Aorta (tissue), 5 donors: ENCODE measurements around the gene PRR15L. TPM values are rescaled to one million over a fixed set of nuclear protein-coding genes. Genes with fewer than 3 reads are reported as not detected.
"Not testable (repeated sequence)": the region's sequence is repeated elsewhere in the genome, so short reads cannot be mapped to it uniquely, and the experiment has no call there.

Experiments used
- ATAC-seq: fragments of 200-7000 bp; cut with Tn5 transposase; one replicate; pipeline ENCODE4 v1.9.1; 2022; ENCODE audit warnings: moderate library complexity; ENCODE audit not compliant: low FRiP score
- DNase-seq, 2 donors: peaks; one replicate each; pipeline ENCODE4 v3.0.0-alpha.2; 2020
- H3K27ac ChIP-seq, 2 donors: one replicate each; pipeline ENCODE4 v1.5.1; 2013; ENCODE audit warnings: low read length in 2 of 2, mild to moderate bottlenecking in 2 of 2, moderate library complexity in 2 of 2, control low read depth in 1 of 2, inconsistent platforms in 1 of 2, low read depth in 1 of 2
- H3K27me3 ChIP-seq, 2 donors: one replicate each; pipeline ENCODE4 v1.6.1; 2013; ENCODE audit warnings: control low read depth in 1 of 2, low read length in 1 of 2, mild to moderate bottlenecking in 1 of 2, moderate library complexity in 1 of 2; ENCODE audit not compliant: insufficient read depth in 2 of 2, control insufficient read depth in 1 of 2
- H3K36me3 ChIP-seq, 2 donors: one replicate each; pipeline ENCODE4 v1.6.1; 2013; ENCODE audit warnings: control low read depth in 1 of 2, low read length in 1 of 2, mild to moderate bottlenecking in 1 of 2; ENCODE audit not compliant: insufficient read depth in 2 of 2, control insufficient read depth in 1 of 2
- H3K4me1 ChIP-seq, 2 donors: one replicate each; pipeline ENCODE4 v1.6.1; 2013; ENCODE audit warnings: low read length in 2 of 2, control low read depth in 1 of 2, mild to moderate bottlenecking in 1 of 2, moderate library complexity in 1 of 2; ENCODE audit not compliant: insufficient read depth in 2 of 2, control insufficient read depth in 1 of 2
- H3K4me3 ChIP-seq, 2 donors: one replicate each; pipeline ENCODE4 v1.5.1; 2013; ENCODE audit warnings: low read length in 2 of 2, control low read depth in 1 of 2, mild to moderate bottlenecking in 1 of 2
- H3K9me3 ChIP-seq: one replicate; pipeline ENCODE4 v1.6.1; 2013; ENCODE audit warnings: mild to moderate bottlenecking, low read length; ENCODE audit not compliant: control insufficient read depth
- WGBS, 2 donors: extraction: QIAGEN DNeasy Blood & Tissue Kit; methylation state at CpG; one replicate each; pipeline ENCODE4 v1.1.7; 2013; 5-methylcytosine and 5-hydroxymethylcytosine counted together
- intact Hi-C, 2 donors: fragments of 100-400 bp; cut with DNase I; formaldehyde crosslinking; loops; one replicate each; pipeline versions ENCODE4 v1.14.2 to v1.15.0; 2022
- polyA plus RNA-seq, 2 donors: library from polyadenylated mRNA; stranded (reverse); fragments of 200-250 nt; gene quantifications; one replicate each; pipeline ENCODE4 v1.2.3, GENCODE V29; 2013
- total RNA-seq, 2 donors: library from RNA; stranded (reverse); fragmentation: NEBNext Ultra II Directional; extraction: Animal tissue kit (Norgen Biotek cat#: 25700); gene quantifications; one replicate each; pipeline ENCODE4 v1.2.1, GENCODE V29; 2021
- donor health status: healthy with polysubstance abuse.
- donor health status: Bipolar disorder and iron deficiency.
- donor health status: DM: no; HTN: no; CAD: no.
- donor health status: DM: no; HTN: no; CAD: no.
- donor health status: DM: yes; HTN: yes; CAD: no.

PRR15L gene
- total and polyA plus RNA-seq, 4 donors = 0.87 to 43.5 TPM; not detected in 2

DNA sequence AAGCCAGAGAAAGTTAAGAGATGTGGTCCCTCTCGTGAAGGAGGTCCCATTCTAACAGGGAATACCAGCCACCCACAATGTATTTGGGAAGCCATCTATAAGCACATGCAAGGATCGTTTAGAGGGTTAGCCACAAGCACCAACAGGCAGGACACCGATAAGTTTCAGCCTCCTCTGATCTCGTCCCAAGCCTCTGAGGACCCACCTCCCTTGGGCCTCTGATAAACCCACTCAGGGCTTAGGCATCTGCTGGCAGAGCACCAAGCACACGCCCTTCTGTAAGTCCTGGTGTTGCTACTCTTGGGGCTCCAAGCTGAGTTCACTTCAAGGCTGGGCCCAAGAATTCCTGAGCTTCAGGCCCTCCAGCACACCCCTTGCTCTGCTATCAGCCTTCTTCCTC lies 21.7 kb downstream of the PRR15L start:
- DNase-seq (peak in 1 of 2 donors; percentile 20), ATAC-seq (no peak)
- Histone ChIP-seq H3K4me3 (no peak overlapping the region), H3K27ac (no peak overlapping the region), H3K36me3 (no peaks in the 10 kb centered on the region), H3K9me3 (no peaks in the 10 kb centered on the region), H3K4me1 (no peaks in the 10 kb centered on the region), H3K27me3 (no peaks in the 10 kb centered on the region)
- intact Hi-C loops = no loop called here
- 68 to 71% methylated on average over 5 of the region's 5 CpGs for WGBS, 2 donors

DNA sequence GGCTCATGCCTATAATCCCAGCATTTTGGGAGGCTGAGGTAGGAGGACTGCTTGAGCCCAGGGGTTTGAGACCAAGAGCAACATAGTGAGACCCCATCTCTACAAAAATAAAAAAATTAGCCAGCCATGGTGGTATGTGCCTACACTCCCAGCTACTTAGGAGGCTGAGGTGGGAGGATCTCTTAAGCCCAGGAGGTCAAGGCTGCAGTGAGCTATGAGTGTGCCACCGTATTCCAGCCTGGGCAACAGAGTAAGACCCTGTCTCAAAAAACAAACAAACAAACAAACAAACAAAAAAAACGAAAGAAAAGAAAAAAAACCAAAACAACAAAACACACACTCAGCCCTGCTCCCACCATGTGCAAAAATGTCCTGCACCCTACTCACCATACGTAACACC lies 22.2 kb downstream of the PRR15L start:
- H3K4me3 ChIP-seq, H3K4me1 ChIP-seq, H3K27me3 ChIP-seq, ATAC-seq, DNase-seq, H3K9me3 ChIP-seq, H3K36me3 ChIP-seq, intact Hi-C loops, H3K27ac ChIP-seq: not testable (repeated sequence)
- 79 to 80% methylated on average over 3 of the region's 3 CpGs for WGBS, 2 donors

GRCh38 chr17:47934856-47935255 lies 22.8 kb downstream of the PRR15L start:
- WGBS, 2 donors = 84 to 88% methylated on average over 1 of the region's 1 CpG
- H3K27me3 ChIP-seq = no peaks in the 10 kb centered on the region
- ATAC-seq (no peak), DNase-seq (peak in 1 of 2 donors; percentile 10)
- H3K9me3 ChIP-seq = no peaks in the 10 kb centered on the region
- no peak overlapping the region for H3K27ac ChIP-seq
- no peaks in the 10 kb centered on the region for H3K36me3 ChIP-seq
- no peak overlapping the region for H3K4me3 ChIP-seq
- no peaks in the 10 kb centered on the region for H3K4me1 ChIP-seq
- intact Hi-C loops = no loop called here

DNA sequence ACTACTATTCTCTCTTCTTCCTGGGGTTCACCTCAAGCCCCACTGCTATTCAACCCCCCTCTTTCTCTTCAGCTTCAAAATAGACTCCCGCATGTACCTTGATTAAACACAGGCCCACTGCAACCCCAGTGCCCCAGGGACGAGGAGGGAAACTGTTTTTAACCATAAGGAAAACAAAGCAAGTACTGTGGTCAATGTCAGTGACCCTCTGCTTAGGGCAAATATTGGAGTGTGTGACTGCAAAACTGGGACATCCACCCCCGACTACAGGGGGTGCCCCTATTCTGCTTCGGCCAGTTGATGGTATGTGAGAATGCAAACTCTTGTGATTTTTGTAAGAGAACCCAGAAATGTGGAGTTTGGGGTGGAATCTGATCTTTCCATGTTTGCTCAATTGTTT lies 25.8 kb downstream of the PRR15L start:
- 74 to 80% methylated on average over 4 of the region's 4 CpGs for WGBS, 2 donors
- Histone ChIP-seq H3K4me1 (no peaks in the 10 kb centered on the region), H3K4me3 (no peak overlapping the region), H3K27me3 (no peaks in the 10 kb centered on the region), H3K27ac (no peak overlapping the region), H3K9me3 (no peaks in the 10 kb centered on the region), H3K36me3 (no peaks in the 10 kb centered on the region)
- ATAC-seq = no peak
- peak in 1 of 2 donors; percentile 24 for DNase-seq
- intact Hi-C loops = no loop called here

DNA sequence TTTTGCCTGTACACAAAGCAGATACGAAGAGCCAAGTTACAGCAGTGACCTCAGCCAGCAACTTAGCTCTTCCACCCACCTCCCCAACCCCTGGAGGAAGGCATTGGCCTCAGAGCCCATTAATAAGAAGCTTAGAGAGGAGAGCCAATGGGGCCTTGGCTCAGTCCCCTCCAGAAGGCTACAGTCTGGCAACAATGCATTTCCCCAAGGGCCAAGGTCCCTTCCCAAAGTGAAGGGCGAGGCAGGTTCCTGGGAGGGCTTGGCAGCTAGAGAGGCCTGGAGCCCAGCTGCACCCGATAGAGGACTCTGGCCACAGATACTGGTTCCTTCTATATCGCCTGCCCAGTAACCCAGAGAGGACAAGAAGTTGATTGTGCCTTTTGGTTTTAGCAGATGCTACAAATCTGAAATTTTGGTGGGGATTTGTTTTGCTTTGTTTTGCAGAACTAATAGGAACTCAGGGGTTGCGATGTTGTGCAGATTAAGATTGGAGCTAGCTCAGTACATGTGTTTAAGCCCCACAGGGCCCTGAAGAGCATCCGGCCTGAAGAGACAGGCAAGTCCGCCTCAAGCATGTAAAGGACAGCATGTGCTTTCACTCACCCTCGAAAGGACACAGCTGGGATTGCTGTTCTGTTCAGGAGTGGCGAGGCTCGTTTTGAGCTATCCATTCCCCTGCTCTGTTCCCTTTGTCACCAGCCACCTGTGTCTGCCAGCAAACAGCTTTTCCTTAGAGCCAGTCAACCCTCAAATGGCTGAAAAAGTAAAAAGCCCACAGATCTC lies 28.3 kb downstream of the PRR15L start:
- ATAC-seq = no peak
- intact Hi-C loops = no loop called here

DNA sequence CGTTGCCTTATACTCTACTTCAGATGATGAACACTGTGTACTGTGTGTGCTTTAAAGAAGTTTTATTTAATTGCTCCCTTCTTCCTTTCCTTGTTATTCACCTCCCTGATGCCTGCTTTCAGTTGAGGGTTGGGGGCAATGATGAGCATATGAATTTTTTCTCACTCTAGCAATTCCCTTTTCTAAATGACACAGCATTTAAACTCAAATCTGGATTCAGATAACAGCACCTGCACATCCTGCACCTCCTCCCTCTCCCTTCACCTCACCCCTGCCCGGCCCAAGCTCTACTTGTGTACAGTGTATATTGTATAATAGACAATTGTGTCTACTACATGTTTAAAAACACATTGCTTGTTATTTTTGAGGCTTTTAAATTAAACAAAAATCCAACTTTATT lies 29.3 kb downstream of the PRR15L start:
- no peaks in the 10 kb centered on the region for H3K9me3 ChIP-seq
- WGBS, 2 donors = 82 to 88% methylated on average over 2 of the region's 2 CpGs
- intact Hi-C loops = no loop called here
- H3K27me3 ChIP-seq = no peaks in the 10 kb centered on the region
- H3K4me1 ChIP-seq = no peaks in the 10 kb centered on the region
- ATAC-seq (no peak), DNase-seq (no peak)
- no peak overlapping the region for H3K27ac ChIP-seq
- peaks cover 0 to 3% of the 10 kb centered on the region in 2 donors for H3K36me3 ChIP-seq
- no peak overlapping the region for H3K4me3 ChIP-seq

More for the DNA sequence above, 28.3 kb downstream of the PRR15L start:
- peak in 1 of 2 donors; percentile 46 for DNase-seq
- H3K4me3 ChIP-seq = no peak overlapping the region
- no peak overlapping the region for H3K27ac ChIP-seq
- H3K27me3 ChIP-seq = no peaks in the 10 kb centered on the region
- 32 to 47% methylated on average over 10 of the region's 10 CpGs for WGBS, 2 donors
- peaks cover 0 to 3% of the 10 kb centered on the region in 2 donors for H3K36me3 ChIP-seq
- no peaks in the 10 kb centered on the region for H3K9me3 ChIP-seq
- no peaks in the 10 kb centered on the region for H3K4me1 ChIP-seq

DNA sequence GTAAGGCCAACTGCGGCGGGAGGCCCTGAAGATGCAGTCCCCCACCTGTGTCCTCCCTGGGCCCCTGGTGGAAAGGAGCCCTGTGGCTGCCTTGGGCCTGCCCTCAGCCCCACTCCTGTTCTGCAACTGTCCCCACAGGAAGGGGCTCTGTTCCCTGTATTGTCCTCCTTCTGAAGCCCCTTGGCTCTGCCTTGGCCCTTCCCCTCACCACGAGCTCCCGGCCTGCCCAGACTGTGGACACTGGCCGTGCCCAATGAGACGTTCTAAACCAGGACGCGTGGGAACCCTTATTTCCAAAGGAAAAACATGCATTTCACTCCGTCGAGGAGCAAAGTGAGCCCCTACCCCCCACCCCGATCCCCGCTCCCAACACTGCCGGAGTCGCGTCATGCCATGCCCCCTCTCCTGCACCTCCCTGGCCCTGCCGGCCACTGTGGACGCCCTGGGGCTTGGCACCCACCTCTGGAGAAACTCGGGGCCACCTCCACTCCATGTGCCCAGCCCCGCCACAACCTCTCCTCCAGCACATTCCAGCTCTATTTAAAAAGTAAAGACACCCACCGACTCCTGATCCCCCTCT lies 29.8 kb downstream of the PRR15L start:
- no peak for ATAC-seq

GRCh38 chr17:47925678-47925988 lies 32.0 kb downstream of the PRR15L start:
- Histone ChIP-seq H3K36me3 (peaks cover 0 to 3% of the 10 kb centered on the region in 2 donors), H3K4me3 (no peak overlapping the region), H3K9me3 (no peaks in the 10 kb centered on the region), H3K4me1 (no peaks in the 10 kb centered on the region), H3K27me3 (no peaks in the 10 kb centered on the region), H3K27ac (no peak overlapping the region)
- DNase-seq = no peak
- ATAC-seq = no peak
- intact Hi-C loops = no loop called here
- WGBS, 2 donors = 75% methylated on average over 3 of the region's 3 CpGs

More for the DNA sequence above, 29.8 kb downstream of the PRR15L start:
- peak in 1 of 2 donors; percentile 72 for DNase-seq
- Histone ChIP-seq H3K9me3 (no peaks in the 10 kb centered on the region), H3K27me3 (no peaks in the 10 kb centered on the region), H3K36me3 (peaks cover 0 to 3% of the 10 kb centered on the region in 2 donors), H3K4me3 (no peak overlapping the region), H3K27ac (no peak overlapping the region), H3K4me1 (no peaks in the 10 kb centered on the region)
- intact Hi-C loops = no loop called here
- WGBS, 2 donors = 90 to 91% methylated on average over 20 of the region's 20 CpGs
